ENCODE measurements around the gene DTX1.

DTX1 gene

GRCh38 chr12:113071135-113072112 lies 14.9 kb downstream of the DTX1 start:
- DNase-seq (ENCODE audit: low spot score) = no peak

- DNase-seq (ENCODE audit: low spot score) = no peak
Observed at GRCh38 chr12:113072136-113072535, 15.6 kb downstream of the DTX1 start.

GRCh38 chr12:113073586-113073985 lies 17.1 kb downstream of the DTX1 start:
- no peak for DNase-seq (ENCODE audit: low spot score)

GRCh38 chr12:113075137-113075683 lies 18.7 kb downstream of the DTX1 start:
- DNase-seq (ENCODE audit: low spot score) = no peak

- peak; percentile 64 for DNase-seq (ENCODE audit: low spot score)
Observed at GRCh38 chr12:113077057-113077858, 20.7 kb downstream of the DTX1 start.

GRCh38 chr12:113077859-113078255 lies 21.3 kb downstream of the DTX1 start:
- DNase-seq (ENCODE audit: low spot score) = peak; percentile 59

- no peak for DNase-seq (ENCODE audit: low spot score)
Observed at GRCh38 chr12:113081873-113082272, 25.3 kb downstream of the DTX1 start.

GRCh38 chr12:113082486-113083148 lies 26.1 kb downstream of the DTX1 start:
- DNase-seq (ENCODE audit: low spot score) = no peak

- DNase-seq (ENCODE audit: low spot score) = no peak
Observed at GRCh38 chr12:113083863-113084435, 27.4 kb downstream of the DTX1 start.

GRCh38 chr12:113086249-113087164 lies 30.0 kb downstream of the DTX1 start:
- no peak for DNase-seq (ENCODE audit: low spot score)

- no peak for DNase-seq (ENCODE audit: low spot score)
Observed at GRCh38 chr12:113087193-113087592, 30.7 kb downstream of the DTX1 start.

GRCh38 chr12:113088037-113088436 lies 31.5 kb downstream of the DTX1 start:
- no peak for DNase-seq (ENCODE audit: low spot score)

GRCh38 chr12:113088971-113089756 lies 32.6 kb downstream of the DTX1 start:
- DNase-seq (ENCODE audit: low spot score) = no peak

- DNase-seq (ENCODE audit: low spot score) = no peak
Observed at GRCh38 chr12:113089839-113090238, 33.3 kb downstream of the DTX1 start.

GRCh38 chr12:113090740-113091139 lies 34.2 kb downstream of the DTX1 start:
- no peak for DNase-seq (ENCODE audit: low spot score)

- no peak for DNase-seq (ENCODE audit: low spot score)
Observed at GRCh38 chr12:113091506-113091905, 35.0 kb downstream of the DTX1 start.

GRCh38 chr12:113092607-113093408 lies 36.3 kb downstream of the DTX1 start:
- peak; percentile 93 for DNase-seq (ENCODE audit: low spot score)

- peak; percentile 49 for DNase-seq (ENCODE audit: low spot score)
Observed at GRCh38 chr12:113093409-113094101, 37.0 kb downstream of the DTX1 start.

All from iPS-NIHi11 (cell line).